ENCODE measurements around the gene MAP3K4.

- TF ChIP-seq POLR2A (IDR thresholded peaks at IDR 0.05) (no peak), EP300 (IDR thresholded peaks at IDR 0.05) (no peak)
- TF ChIP-seq, protein P1, sequence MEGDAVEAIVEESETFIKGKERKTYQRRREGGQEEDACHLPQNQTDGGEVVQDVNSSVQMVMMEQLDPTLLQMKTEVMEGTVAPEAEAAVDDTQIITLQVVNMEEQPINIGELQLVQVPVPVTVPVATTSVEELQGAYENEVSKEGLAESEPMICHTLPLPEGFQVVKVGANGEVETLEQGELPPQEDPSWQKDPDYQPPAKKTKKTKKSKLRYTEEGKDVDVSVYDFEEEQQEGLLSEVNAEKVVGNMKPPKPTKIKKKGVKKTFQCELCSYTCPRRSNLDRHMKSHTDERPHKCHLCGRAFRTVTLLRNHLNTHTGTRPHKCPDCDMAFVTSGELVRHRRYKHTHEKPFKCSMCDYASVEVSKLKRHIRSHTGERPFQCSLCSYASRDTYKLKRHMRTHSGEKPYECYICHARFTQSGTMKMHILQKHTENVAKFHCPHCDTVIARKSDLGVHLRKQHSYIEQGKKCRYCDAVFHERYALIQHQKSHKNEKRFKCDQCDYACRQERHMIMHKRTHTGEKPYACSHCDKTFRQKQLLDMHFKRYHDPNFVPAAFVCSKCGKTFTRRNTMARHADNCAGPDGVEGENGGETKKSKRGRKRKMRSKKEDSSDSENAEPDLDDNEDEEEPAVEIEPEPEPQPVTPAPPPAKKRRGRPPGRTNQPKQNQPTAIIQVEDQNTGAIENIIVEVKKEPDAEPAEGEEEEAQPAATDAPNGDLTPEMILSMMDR (IDR thresholded peaks at IDR 0.05): no peak
Observed at GRCh38 chr6:161056451-161056850, 64.9 kb downstream of the MAP3K4 start.

Measured in ovary (tissue), 3 donors.